GM10847 (cell line): Measurements from ENCODE around the gene ESF1.

Experiments used
- POLR2A ChIP-seq: IDR thresholded peaks from 2 replicates; pipeline ENCODE4 v1.6.1; 2011; ENCODE audit not compliant: insufficient read length; ENCODE audit errors: extremely low read depth

ESF1 gene

DNA sequence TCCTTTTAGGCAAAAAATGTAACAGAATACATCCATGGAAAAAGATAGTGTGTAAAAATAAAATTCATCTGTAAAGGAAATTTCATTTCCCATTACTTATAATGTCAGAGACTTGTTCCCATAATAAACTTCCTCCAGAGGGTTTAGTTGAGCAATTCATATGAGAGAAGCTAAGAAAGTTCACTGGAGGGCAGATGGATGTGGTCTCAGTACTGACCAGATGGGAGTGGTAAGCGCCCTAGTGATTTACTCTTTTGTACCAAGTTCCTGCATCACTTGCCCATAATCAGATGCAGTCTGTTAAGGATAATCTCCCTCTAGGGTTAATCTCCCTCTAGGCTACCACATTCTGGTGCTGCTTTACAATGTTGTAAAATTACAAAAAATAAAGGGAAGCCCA lies 61.7 kb downstream of the ESF1 start:
- TF ChIP-seq POLR2A = no peak

GRCh38 chr20:13718171-13718570 lies 66.5 kb downstream of the ESF1 start:
- TF ChIP-seq POLR2A = no peak

GRCh38 chr20:13717631-13718044 lies 67.1 kb downstream of the ESF1 start:
- no peak for TF ChIP-seq POLR2A

DNA sequence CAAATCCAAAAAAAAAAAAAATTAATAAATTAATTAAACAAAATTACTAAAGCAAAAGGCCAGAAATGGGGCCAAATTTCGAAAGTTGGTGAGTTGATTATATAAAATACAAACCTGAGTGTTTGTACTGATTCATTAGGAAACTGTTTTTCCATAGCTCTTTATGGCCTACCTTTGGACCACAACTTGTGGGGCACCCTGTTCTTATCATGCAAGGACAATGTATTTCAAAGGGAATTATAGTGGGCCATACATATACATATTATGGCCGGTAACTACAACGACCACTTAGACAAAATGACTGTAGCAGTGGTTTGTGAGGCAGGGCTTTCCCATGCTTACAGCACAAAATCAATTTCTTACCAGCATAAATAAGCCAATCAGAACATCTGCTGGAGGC lies 69.5 kb downstream of the ESF1 start:
- TF ChIP-seq POLR2A = no peak

GRCh38 chr20:13708234-13708633 lies 76.5 kb downstream of the ESF1 start:
- no peak for TF ChIP-seq POLR2A

GRCh38 chr20:13703265-13703664 lies 81.5 kb downstream of the ESF1 start:
- no peak for TF ChIP-seq POLR2A

DNA sequence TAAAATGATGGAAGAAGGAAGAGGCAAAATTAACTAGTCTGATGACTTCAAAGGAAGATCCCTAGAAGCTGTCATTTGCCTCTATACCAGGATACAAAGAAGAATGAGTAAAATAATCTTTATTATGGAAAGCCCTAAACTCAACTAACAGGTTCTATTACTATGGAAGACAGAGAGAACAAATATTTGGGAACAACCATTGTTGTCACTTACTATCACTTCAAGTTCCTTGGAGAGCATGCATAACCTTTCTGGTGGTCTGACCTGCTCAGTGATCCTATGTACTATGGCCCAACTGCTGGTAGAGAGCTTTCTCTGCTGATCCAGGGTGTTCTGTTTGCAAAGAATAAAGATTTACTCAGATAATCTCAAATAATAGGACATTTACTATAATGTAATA lies 83.2 kb downstream of the ESF1 start:
- TF ChIP-seq POLR2A = no peak

GRCh38 chr20:13700761-13701160 lies 84.0 kb downstream of the ESF1 start:
- TF ChIP-seq POLR2A = no peak

DNA sequence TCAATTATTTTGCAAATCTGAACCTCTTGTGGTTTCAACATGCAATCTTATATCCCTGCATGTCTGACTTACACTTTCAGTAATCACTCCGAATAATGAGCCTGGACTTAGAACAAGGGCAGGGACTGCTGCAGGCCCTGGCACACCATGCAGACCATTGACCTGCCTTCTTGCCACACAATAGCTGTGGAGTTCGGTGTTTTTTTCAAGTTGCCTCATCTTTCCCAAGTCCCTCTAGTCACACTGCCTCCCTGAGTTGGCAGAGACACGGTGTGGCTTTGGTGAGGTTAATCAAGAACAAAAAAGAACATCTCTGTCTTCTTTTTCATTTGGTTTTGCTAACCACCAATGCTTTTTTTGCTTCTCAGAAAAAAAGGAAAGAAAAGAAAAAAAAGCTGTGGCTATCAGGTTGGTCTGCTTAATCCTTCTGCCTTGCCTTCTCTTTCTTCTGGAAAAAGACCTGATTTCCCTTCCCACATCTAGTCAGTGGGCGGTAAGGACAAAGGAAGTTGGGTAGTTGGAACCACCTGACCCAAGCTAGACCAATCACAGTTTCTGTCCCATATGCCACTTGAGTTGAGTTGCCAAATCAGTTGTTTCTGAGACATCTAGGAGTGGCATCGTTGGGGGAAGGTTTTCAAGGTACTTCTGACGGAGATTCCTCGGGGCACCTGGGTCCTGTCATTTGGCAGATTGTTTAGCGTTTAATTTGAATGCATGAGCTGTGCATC lies 90.1 kb downstream of the ESF1 start:
- TF ChIP-seq POLR2A = no peak

DNA sequence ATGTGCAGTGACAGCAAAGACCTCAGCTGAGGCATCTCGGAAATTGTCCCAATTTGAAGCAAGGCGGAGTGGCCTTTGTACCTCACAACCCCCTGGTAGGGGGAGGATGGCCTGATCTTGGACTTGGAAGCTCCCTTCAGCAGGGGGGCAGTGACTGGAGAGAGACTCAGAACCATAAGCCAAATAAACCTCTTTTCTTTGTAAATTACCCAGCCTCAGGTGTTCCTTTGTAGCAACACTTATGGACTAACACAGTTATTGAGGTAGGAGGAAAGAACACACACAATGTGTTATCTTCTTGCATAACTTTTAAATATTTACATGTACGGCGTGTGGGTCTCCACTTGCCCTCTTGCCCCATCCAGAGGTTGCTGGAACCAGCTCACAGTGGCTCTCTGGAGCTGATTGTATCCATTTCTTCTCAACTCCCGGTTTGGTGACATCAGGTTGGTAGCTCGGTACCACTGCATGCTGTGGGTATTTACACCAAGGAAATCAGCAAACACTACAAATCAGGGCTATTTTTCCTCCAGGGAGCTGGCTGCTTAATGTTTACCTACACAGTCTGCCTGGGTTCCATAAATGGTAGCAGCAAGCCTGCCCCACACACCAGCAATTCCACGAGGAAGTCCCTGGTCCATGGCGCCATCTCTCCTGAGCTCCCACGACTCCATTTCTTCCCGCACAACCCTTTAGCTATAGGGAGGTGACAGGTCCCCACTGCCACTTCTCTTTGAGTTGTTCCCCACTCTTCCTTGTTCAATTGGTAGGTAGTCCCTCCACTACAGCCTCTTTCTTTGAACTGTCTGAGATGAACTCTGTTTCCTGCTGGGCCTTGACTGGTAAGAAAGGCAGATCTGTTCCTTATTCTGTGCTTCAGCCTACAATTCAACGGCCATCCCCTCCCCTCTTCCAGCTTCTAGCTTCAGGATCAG lies 91.7 kb downstream of the ESF1 start:
- no peak for TF ChIP-seq POLR2A

GRCh38 chr20:13690943-13691342 lies 93.8 kb downstream of the ESF1 start:
- TF ChIP-seq POLR2A = no peak

GRCh38 chr20:13687815-13688214 lies 96.9 kb downstream of the ESF1 start:
- no peak for TF ChIP-seq POLR2A

- TF ChIP-seq POLR2A = no peak
Observed at GRCh38 chr20:13685623-13686022, 99.1 kb downstream of the ESF1 start.

DNA sequence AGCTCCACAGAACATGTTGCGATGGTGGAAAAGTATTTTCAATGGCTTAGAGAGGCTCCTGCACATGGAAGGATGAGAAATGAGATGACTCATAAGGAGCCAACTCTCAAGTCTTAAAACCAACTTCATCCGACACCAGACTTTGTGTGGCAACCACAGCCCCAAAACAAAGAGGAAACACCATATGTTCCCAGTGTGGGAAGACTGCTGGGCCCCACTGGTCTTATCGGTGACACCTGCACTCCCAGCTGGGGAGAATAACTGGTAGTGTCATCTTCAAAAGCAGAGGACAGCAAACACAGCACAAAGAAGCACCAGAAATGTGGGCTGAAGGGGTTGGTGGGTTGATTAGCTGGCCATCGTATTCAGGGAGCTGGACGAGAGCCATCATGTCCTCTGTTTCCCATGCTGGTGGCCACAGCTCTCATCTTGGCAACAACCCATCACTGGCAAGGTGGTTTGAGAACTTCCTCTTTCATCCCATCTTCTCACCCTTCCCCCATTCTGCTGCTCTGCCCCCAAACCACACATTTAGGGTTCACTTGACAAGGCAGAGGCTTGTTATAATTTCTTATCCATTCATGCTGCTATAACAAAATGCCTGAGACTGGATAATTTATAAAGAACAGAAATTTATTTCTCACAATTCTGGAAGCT lies 100.0 kb downstream of the ESF1 start:
- TF ChIP-seq POLR2A = no peak

DNA sequence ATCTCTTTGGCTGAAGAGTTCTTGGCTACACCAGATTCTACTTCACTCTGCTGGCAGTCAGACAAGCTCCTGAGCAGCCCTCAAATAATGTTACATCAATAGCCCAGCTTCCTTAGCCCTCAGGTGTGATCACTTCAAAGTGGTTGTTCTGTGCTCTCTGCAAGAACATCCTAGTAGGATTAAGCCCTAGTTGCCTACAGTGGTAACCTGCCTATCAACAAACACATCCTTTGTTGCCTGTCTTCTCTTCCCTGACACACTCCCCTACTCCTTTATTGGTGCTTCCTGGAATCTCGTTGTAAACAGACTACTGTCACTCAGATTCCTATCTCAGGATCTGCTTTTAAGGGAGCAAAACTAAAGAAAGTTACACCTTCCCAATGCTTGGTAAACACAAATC lies 100.9 kb downstream of the ESF1 start:
- TF ChIP-seq POLR2A = no peak
